K562 (cell line): Measurements from ENCODE around the gene GAPVD1. TPM values are rescaled to one million over a fixed set of nuclear protein-coding genes. Genes with fewer than 3 reads are reported as not detected.

Experiments used
- ARID1B ChIP-seq: fragments of 450-650 bp; IDR thresholded peaks from 2 replicates; pipeline ENCODE4 v1.6.1; 2016; ENCODE audit warnings: antibody characterized with exemption, mild to moderate bottlenecking, inconsistent platforms
- CBX5 ChIP-seq: IDR thresholded peaks from 2 replicates; pipeline ENCODE4 v1.6.1; 2014; ENCODE audit warnings: low read depth, borderline replicate concordance
- CTCF ChIP-seq, 3 experiments: IDR thresholded peaks in 2 of 3; conservative IDR thresholded peaks in 1 of 3; 2 replicates each; pipeline ENCODE4 v1.5.1; 2011 to 2012; ENCODE audit warnings: low read length in 3 of 3, mild to moderate bottlenecking in 3 of 3, control low read depth in 2 of 3, improper control_type of control experiment in 1 of 3, inconsistent platforms in 1 of 3, low read depth in 1 of 3, mixed read lengths in 1 of 3, moderate library complexity in 1 of 3; ENCODE audit not compliant: insufficient read depth in 2 of 3
- IFI16 ChIP-seq: fragments of 250-450 bp; sonication (Bioruptor Pico); IDR thresholded peaks from 2 replicates; pipeline ENCODE4 v2.1.2; 2022; ENCODE audit warnings: mild to moderate bottlenecking, inconsistent platforms
- MAFG ChIP-seq: fragments of 450-650 bp; conservative IDR thresholded peaks from 2 replicates; pipeline ENCODE4 v1.6.1; 2016; ENCODE audit warnings: missing genetic modification characterization, missing compliant biosample characterization
- MGA ChIP-seq: fragments of 450-650 bp; IDR thresholded peaks from 2 replicates; pipeline ENCODE4 v1.6.1; 2016; ENCODE audit warnings: mild to moderate bottlenecking, moderate library complexity
- NEUROD1 ChIP-seq: fragments of 150-350 bp; IDR thresholded peaks from 2 replicates; pipeline ENCODE4 v1.6.1; 2014; ENCODE audit warnings: borderline replicate concordance, low read length, low read depth; ENCODE audit not compliant: partially characterized antibody
- PHTF2 ChIP-seq: fragments of 250-450 bp; sonication (Bioruptor Pico); IDR thresholded peaks from 2 replicates; pipeline ENCODE4 v1.5.0; 2021; ENCODE audit warnings: mild to moderate bottlenecking
- POLR2B ChIP-seq: fragments of 450-650 bp; IDR thresholded peaks from 2 replicates; pipeline ENCODE4 v1.6.1; 2018; ENCODE audit warnings: low read depth; ENCODE audit not compliant: partially characterized antibody
- RHOXF2B ChIP-seq: fragments of 250-450 bp; sonication (Bioruptor Pico); conservative IDR thresholded peaks from 2 replicates; pipeline ENCODE4 v1.5.1; 2021
- STAT5B ChIP-seq: fragments of 250-450 bp; sonication (Bioruptor Pico); IDR thresholded peaks from 2 replicates; pipeline ENCODE4 v1.8.0; 2021; ENCODE audit warnings: mild to moderate bottlenecking, inconsistent platforms
- TRIM25 ChIP-seq: fragments of 450-650 bp; IDR thresholded peaks from 2 replicates; pipeline ENCODE4 v1.7.0; 2016; ENCODE audit warnings: borderline replicate concordance
- ZNF124 ChIP-seq: sonication (generic); formaldehyde crosslinking; IDR thresholded peaks from 2 replicates; pipeline ENCODE4 v1.8.1; 2022; ENCODE audit warnings: missing genetic modification reagents
- ZNF77 ChIP-seq: fragments of 250-450 bp; sonication (Bioruptor Pico); IDR thresholded peaks from 2 replicates; pipeline ENCODE4 v1.5.0; 2020
- polyA plus RNA-seq, 8 experiments: library from polyadenylated mRNA; depleted of rRNA in 4 of 8; stranded (reverse) in 5 of 8; unstranded in 3 of 8; fragments of >200 nt; fragmentation: Nextera tagmentation in 2 of 8; fragmentation: Illumina TruSeq in 1 of 8; extraction: Ambion mirVana in 2 of 8; extraction: Trizol in 1 of 8; gene quantifications; 2 replicates each; pipeline versions ENCODE4 v1.2.1 to v1.2.3, GENCODE V29; 2011 to 2014; ENCODE audit warnings: inconsistent platforms in 1 of 8, missing spikeins in 1 of 8
- total RNA-seq, 7 experiments: library from RNA; depleted of rRNA in 6 of 7; stranded (reverse); fragments of >200 nt in 6 of 7; fragmentation: Illumina TruSeq in 2 of 7; extraction: Trizol in 2 of 7; gene quantifications; 2 replicates each; pipeline versions ENCODE4 v1.2.1 to v1.2.3, GENCODE V29; 2011 to 2021; ENCODE audit warnings: low replicate concordance in 1 of 7

Gene GAPVD1
- total and polyA plus RNA-seq, 9 of the 15 experiments (the other 6 are each of a cell fraction or from before 2014, with no cell fraction given), result 9.5 to 66.1 (median 45.5) TPM

- TF ChIP-seq CTCF (IDR thresholded peaks at IDR 0.05 in 2 of 3, conservative IDR thresholded peaks at IDR 0.05 in 1 of 3; ENCODE audit: insufficient read depth in 2 of 3, low read depth in 1 of 3, low read length in 3 of 3) (peak; percentile 49 to 76 (median 74)), STAT5B (CRISPR knock-in tag) (no peak), POLR2B (no peak), ARID1B (no peak), NEUROD1 (no peak), CBX5 (no peak), RHOXF2B (CRISPR knock-in tag) (no peak), MGA (no peak), ZNF77 (CRISPR knock-in tag) (no peak), MAFG (tag) (peak; percentile 85), PHTF2 (CRISPR knock-in tag) (no peak), IFI16 (CRISPR knock-in tag) (no peak), ZNF124 (CRISPR knock-in tag) (no peak), TRIM25 (no peak)
Measured at GRCh38 chr9:125255781-125256391, 5.7 kb upstream of the GAPVD1 start (continued).
